ENCODE data around the gene NHEJ1.

The NHEJ1 gene

DNA sequence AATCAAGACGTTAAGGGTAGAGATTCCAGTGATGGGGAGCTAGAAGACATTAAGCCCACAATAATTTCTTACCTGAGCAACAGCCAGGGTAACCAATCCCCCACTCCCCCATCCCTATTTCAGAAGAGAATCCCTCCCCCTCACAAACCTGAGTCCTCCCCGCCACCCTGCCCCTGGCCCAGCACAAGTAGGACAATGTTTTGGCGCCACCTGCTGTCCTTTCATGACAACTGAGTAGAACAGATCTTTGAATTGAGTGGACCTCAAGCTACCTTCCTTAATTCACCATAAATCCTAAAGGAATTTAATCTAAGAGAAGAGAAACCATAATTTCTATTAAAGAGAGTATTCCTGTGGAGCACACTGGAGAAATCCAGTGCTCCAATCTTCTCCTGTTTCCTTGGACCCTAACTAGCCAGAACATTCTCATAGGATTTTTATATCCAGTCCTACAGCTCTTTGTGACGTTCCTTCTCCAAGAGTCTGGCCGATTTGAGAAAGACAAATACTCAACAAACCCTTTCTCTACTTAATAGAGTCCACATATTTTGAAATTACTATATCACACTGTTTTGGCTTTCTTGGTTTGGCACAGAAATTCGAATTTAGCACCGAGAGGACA is 41.1 kb downstream of the NHEJ1 start:
- no peaks in the 10 kb centered on the region for H3K9me3 Mint-ChIP-seq
- peaks cover 9% of the 10 kb centered on the region for H3K36me3 Mint-ChIP-seq (ENCODE audit: insufficient read depth)
- H3K4me3 Mint-ChIP-seq = no peak overlapping the region
- DNase-seq (peak; percentile 38 to 48 (median 48)), ATAC-seq (replicated peaks) (peak; percentile 42)
- H3K27me3 Mint-ChIP-seq = no peaks in the 10 kb centered on the region
- H3K27ac Mint-ChIP-seq = no peak overlapping the region
- H3K4me1 Mint-ChIP-seq (ENCODE audit: low read depth in 2 of 2) = peaks cover 19 to 30% of the 10 kb centered on the region in 2 donors

DNA sequence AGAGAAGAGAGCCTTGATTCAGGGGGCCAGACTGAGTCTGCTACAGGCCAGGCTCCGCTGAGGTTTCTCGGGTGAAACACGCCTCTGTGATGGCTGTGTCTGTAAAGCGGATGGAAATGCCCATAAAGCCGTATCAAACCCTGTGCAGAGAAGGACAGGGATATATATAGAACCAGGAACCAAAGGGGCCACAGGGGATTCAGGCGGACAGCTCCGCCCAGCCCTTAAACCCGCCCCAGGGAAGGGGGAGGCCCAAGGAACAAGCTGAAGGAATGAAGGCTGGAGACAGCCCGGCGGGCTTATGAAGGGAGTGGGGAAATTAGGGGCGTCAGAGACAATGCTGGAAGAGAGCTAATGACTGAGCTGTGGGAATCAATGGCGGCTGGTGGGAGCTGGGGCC is 42.1 kb downstream of the NHEJ1 start:
- Mint-ChIP-seq H3K9me3 (no peaks in the 10 kb centered on the region), H3K36me3 (ENCODE audit: insufficient read depth) (peaks cover 6% of the 10 kb centered on the region), H3K27me3 (no peaks in the 10 kb centered on the region), H3K4me1 (ENCODE audit: low read depth in 2 of 2) (peaks cover 9 to 21% of the 10 kb centered on the region in 2 donors), H3K4me3 (no peak overlapping the region), H3K27ac (no peak overlapping the region)
- no peak for DNase-seq
- ATAC-seq (replicated peaks) = no peak

DNA sequence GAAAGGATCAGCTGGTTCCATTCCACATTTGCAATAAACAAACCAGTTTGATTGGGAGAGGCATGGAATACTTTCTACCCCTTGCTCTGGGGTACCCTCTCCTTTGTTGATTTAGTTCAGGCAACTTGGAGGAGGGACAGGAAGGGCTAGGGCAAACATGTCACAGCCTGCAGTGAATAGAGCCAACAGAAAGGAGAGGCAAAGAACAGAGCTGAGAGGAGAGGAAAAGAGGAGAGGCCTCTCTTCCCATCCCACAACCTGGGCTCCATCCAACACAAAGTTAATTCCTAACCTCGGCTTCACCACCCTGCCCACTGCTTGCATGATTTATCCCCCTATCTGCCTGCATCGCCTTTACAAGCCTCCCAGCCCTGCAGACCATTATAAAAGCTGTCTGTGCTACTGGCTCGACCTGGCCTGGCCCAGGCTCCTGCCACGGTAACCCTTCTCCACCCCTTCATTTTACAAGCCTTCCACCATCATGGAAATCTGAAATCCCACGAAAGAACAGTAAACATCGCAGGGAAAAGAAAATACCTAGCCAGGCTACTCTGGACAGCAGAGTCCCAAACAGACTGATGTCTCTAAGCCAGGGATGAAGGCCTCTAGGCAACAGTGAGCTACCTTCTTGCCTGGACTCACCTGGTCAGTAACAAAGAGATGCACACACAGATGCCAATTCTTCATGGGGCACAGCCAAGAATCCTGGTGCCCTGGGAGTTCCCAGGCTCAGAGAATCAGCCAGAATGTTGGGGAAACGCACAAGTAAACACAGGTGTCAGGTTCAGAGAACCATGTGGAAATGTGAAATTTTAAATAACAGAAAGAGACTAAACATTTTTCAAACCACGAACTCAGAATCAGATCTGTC is 43.6 kb downstream of the NHEJ1 start:
- no peak for DNase-seq
- no peaks in the 10 kb centered on the region for H3K9me3 Mint-ChIP-seq

DNA sequence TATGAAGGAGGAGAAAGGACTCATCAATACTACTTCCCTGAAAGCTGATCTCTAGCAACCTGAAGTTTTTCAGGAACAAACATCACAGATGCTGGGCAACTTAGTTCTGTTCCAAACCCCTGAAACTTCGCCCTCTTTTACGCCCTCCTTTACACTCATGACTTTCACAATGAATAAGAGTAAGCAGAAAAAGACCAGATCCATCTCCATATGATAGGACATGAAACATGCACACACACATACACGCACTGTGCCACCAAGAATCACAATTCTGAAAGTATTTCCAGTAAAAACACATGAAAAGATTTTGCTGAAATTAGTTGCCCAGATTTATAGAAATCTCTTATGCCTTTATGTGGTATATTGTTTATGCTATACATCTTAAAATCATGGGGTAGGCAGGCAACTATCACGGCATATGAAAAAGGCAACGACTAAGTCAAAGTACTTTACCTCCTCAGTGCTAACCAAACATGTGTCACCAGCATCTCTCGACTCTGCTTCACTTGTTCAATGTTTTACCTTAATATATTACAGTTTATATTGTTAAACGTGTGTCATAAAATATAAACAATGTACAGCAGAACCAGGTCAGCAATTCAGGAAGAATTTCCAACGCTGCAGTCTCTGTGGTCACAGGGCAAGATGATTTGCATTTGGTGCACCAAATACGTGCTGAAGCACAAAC is 47.8 kb downstream of the NHEJ1 start:
- H3K27ac Mint-ChIP-seq = no peak overlapping the region
- DNase-seq (no peak), ATAC-seq (replicated peaks) (no peak)
- H3K27me3 Mint-ChIP-seq = no peaks in the 10 kb centered on the region
- no peak overlapping the region for H3K4me3 Mint-ChIP-seq
- H3K4me1 Mint-ChIP-seq (ENCODE audit: low read depth in 2 of 2) = peaks cover 5 to 11% of the 10 kb centered on the region in 2 donors
- H3K9me3 Mint-ChIP-seq = no peaks in the 10 kb centered on the region
- peaks cover 3% of the 10 kb centered on the region for H3K36me3 Mint-ChIP-seq (ENCODE audit: insufficient read depth)

More for the DNA sequence above, 43.6 kb downstream of the NHEJ1 start:
- Mint-ChIP-seq H3K27ac (peak overlapping the region in 1 of 2 donors; percentile 17), H3K27me3 (no peaks in the 10 kb centered on the region), H3K36me3 (ENCODE audit: insufficient read depth) (peaks cover 5% of the 10 kb centered on the region), H3K4me3 (no peak overlapping the region), H3K4me1 (ENCODE audit: low read depth in 2 of 2) (peaks cover 4 to 21% of the 10 kb centered on the region in 2 donors)
- ATAC-seq (replicated peaks) = no peak

DNA sequence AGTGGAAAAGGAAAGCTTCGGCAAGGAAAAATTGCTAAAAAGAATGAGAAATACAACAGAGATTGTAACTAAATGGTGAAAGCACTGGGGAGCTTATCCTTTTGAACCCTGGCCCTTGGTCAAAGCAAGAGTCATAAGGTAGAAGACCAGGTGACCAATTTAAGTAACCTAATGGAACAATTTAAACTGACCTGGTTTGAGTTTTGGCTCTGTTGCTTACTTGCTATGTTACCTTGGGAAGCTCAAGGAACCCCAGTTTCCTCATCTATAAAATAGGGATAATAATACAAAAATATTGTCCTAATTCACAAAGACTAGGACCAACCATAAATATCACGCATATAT is 48.6 kb downstream of the NHEJ1 start:
- DNase-seq = no peak
- Mint-ChIP-seq H3K27ac (no peak overlapping the region), H3K4me1 (ENCODE audit: low read depth in 2 of 2) (peaks cover 5 to 12% of the 10 kb centered on the region in 2 donors), H3K4me3 (no peak overlapping the region), H3K9me3 (no peaks in the 10 kb centered on the region), H3K36me3 (ENCODE audit: insufficient read depth) (peaks cover 3% of the 10 kb centered on the region), H3K27me3 (no peaks in the 10 kb centered on the region)
- ATAC-seq (replicated peaks) = no peak

DNA sequence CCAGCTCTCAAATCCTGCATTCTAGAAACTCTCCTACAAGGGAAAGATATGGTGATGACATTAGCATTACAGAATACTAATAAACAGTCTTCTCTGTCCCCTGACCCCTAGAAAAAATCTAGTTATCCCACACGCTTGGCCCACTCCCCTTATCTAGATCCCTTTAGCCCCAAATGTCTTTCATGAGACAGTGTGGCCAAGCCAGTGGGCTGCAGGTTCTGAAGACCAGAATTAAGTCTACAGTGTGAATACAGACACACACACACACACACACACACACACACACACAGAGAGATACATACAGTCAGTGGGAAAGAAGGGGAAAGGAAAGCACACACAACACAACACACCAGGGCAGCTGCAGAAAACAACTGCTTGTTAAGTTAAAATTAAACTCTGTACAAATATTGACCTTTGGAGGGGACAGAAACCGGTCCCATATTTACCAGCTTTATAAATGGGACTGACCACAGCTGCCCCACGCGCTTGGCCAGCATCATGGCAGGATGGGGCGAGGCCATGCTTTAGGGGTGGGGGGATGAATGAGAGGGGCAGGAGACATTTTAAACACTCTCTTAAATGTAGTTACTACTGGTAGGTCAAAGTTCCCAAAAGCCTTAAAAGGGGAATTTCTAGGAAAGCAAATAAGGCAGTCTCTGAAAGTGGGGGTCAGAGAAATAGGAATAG is 49.1 kb downstream of the NHEJ1 start:
- no peaks in the 10 kb centered on the region for H3K27me3 Mint-ChIP-seq
- H3K4me3 Mint-ChIP-seq = no peak overlapping the region
- H3K36me3 Mint-ChIP-seq (ENCODE audit: insufficient read depth) = peaks cover 3% of the 10 kb centered on the region
- peaks cover 7 to 15% of the 10 kb centered on the region in 2 donors for H3K4me1 Mint-ChIP-seq (ENCODE audit: low read depth in 2 of 2)
- no peak overlapping the region for H3K27ac Mint-ChIP-seq
- no peaks in the 10 kb centered on the region for H3K9me3 Mint-ChIP-seq
- ATAC-seq (replicated peaks) = no peak
- DNase-seq = no peak

DNA sequence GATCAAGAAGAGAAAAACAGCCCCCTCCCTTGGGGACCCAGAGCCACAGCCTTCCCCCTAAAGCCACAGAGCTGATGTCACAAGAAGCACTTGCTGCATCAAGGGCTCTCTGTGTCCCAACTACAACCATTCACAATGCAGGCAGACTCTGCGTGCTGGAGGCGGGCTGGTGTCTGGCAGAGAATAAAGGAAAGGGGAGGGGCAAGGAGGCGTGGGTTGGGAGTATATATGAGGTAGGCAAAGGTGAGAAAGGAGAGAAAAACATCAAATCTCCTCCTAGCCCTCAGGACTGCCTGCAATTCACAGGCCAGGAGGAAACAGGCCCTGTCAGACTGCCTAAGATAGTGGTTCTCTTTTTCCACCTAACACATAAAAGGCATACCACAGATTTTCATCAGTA is 51.1 kb downstream of the NHEJ1 start:
- Mint-ChIP-seq H3K4me3 (no peak overlapping the region), H3K36me3 (ENCODE audit: insufficient read depth) (no peaks in the 10 kb centered on the region), H3K27me3 (no peaks in the 10 kb centered on the region), H3K27ac (peak overlapping the region in 1 of 2 donors; percentile 33), H3K9me3 (no peaks in the 10 kb centered on the region), H3K4me1 (ENCODE audit: low read depth in 2 of 2) (peaks cover 12 to 20% of the 10 kb centered on the region in 2 donors)
- DNase-seq (no peak), ATAC-seq (replicated peaks) (no peak)

DNA sequence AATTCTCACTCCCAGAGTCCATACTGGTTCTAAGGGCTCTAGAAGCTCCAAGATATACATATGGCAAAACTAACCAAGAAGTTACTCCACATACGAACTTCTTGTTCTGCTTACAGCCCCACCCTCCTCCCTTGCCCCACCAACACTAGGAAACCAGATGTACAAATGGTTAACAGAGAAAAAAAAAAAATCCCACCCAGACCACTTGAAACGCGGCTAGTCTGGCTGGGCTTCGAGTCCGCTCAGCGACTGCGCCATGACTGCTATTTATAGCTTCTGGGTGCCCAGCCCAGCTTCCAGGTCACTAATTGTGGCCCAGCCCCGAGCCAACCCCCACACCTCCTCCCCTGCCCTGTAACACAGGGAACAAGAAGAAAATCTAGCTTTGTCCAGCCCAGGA is 52.9 kb downstream of the NHEJ1 start:
- peaks cover 16 to 22% of the 10 kb centered on the region in 2 donors for H3K4me1 Mint-ChIP-seq (ENCODE audit: low read depth in 2 of 2)
- H3K27ac Mint-ChIP-seq = peak overlapping the region in 1 of 2 donors; percentile 39
- no peaks in the 10 kb centered on the region for H3K36me3 Mint-ChIP-seq (ENCODE audit: insufficient read depth)

DNA sequence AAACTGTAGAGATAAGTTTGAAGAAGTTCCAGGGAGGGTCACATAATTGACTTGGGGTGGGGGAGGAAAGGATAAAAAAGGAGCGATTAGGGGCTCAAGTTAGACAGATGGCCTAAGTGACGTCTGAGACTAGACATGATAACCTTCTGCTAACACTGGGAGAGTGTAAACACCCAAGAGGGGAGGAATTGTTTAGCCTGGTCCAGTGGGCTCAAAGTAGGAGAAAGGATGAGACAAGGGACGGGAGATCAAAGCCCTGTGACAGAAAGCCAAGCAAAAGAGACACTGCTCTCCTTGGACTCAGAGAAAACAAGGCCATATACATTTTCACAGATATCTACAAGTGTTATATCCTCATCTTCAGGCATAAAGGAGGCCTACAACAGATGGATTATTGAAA is 54.4 kb downstream of the NHEJ1 start:
- no peak overlapping the region for H3K27ac Mint-ChIP-seq

More for the DNA sequence above, 52.9 kb downstream of the NHEJ1 start:
- no peak for ATAC-seq (replicated peaks)
- H3K9me3 Mint-ChIP-seq = no peaks in the 10 kb centered on the region
- H3K27me3 Mint-ChIP-seq = no peaks in the 10 kb centered on the region
- no peak for DNase-seq
- no peak overlapping the region for H3K4me3 Mint-ChIP-seq

DNA sequence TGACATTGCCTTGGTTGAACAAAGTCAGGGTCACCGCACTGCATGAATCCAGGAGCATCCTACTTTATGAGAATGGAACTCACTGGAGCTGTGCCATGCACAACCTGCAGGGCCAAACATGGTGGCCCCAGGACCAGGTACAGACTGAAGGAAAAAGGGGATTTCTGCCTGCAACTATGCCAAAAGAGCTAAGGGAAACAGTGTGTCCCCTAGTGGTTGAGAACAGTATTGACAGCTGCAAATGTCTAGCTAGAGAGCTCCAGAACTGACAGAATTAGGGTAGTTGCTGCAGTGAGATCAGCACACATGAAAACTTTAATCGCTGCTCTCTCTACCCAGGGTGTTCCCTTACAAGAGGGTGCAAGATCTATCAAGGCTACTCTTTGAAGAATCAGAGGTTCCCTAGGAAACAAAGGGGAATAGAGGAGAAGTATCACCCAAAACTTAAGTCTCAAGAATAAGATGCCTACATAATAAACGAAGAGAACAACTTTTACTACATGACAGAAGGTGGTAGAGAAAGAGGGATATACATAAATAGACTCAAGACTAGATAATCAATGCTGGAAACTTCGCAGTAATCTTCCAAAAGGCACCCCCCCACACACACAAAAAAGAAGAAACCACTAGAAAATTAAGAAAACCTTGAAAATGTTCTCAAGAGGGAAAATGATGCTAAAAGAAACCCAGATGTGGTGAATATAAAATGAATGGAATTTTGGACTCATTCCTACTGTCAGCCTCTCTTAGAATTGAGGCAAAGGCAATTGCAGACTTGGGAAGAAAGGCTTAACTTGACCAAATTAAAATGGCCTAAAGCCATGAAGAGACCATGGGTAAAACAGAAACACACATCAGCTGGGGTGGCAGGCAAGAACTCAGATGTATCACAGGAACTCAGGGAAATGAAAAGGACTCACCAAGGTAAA is 56.2 kb downstream of the NHEJ1 start:
- H3K36me3 Mint-ChIP-seq (ENCODE audit: insufficient read depth) = no peaks in the 10 kb centered on the region
- no peak overlapping the region for H3K27ac Mint-ChIP-seq
- H3K4me3 Mint-ChIP-seq = no peak overlapping the region
- DNase-seq (no peak), ATAC-seq (replicated peaks) (peak; percentile 63)
- H3K4me1 Mint-ChIP-seq (ENCODE audit: low read depth in 2 of 2) = peaks cover 14 to 18% of the 10 kb centered on the region in 2 donors
- no peaks in the 10 kb centered on the region for H3K27me3 Mint-ChIP-seq
- H3K9me3 Mint-ChIP-seq = no peaks in the 10 kb centered on the region

More for the DNA sequence above, 54.4 kb downstream of the NHEJ1 start:
- H3K36me3 Mint-ChIP-seq (ENCODE audit: insufficient read depth) = no peaks in the 10 kb centered on the region
- ATAC-seq (replicated peaks) (no peak), DNase-seq (no peak)
- H3K27me3 Mint-ChIP-seq = no peaks in the 10 kb centered on the region
- no peaks in the 10 kb centered on the region for H3K9me3 Mint-ChIP-seq
- no peak overlapping the region for H3K4me3 Mint-ChIP-seq
- peaks cover 16 to 18% of the 10 kb centered on the region in 2 donors for H3K4me1 Mint-ChIP-seq (ENCODE audit: low read depth in 2 of 2)

DNA sequence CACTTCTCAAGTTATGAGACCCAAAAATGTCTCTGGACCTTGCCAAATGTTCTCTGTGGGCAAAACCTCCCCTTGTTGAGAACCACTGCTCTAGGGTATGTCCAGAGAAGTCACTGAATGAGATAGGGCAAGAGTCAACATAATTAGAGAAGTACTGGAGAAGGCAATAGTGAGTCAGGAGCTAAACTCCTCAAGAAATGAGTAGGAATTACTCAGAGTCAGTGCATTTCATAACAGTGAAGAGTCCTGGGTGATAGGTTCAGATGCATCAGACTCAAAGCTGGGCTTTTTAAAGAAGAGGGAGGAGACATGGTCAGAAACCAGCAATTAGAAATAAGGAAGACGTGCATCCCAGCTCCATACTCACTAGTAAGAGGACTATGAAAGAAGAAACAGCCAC is 61.3 kb downstream of the NHEJ1 start:
- no peak for DNase-seq
- H3K36me3 Mint-ChIP-seq (ENCODE audit: insufficient read depth) = no peaks in the 10 kb centered on the region

DNA sequence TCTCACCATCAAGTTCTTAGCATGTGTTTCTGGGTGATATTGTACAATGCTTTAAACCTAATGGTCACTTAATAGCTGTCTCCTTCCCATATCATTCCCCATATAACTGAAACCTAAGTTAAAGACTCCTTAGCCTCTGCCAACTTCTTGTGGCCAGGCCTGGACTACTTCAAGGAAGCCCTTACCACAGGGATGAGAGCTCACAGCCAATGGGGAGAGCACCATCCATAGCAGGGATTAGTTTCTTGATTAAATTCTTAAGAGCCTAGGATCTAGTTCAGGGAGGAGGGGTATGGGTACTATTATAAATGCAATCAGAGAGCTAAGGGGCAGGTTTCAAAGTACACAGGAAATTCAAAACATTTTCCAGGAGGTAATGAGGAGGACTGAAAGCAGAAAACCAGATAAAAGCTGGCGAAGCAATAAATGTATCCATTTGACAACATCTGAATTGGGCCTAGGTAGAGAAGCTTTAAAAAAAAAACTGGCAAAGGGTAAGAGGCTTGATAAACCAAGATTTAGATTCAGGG is 65.1 kb downstream of the NHEJ1 start:
- H3K4me1 Mint-ChIP-seq (ENCODE audit: low read depth in 2 of 2) = peaks cover 0 to 3% of the 10 kb centered on the region in 2 donors
- ATAC-seq (replicated peaks) (no peak), DNase-seq (no peak)
- H3K27ac Mint-ChIP-seq = no peak overlapping the region
- H3K4me3 Mint-ChIP-seq = no peak overlapping the region
- H3K36me3 Mint-ChIP-seq (ENCODE audit: insufficient read depth) = no peaks in the 10 kb centered on the region
- no peaks in the 10 kb centered on the region for H3K27me3 Mint-ChIP-seq
- no peaks in the 10 kb centered on the region for H3K9me3 Mint-ChIP-seq

More for the DNA sequence above, 61.3 kb downstream of the NHEJ1 start:
- Mint-ChIP-seq H3K27me3 (no peaks in the 10 kb centered on the region), H3K4me1 (ENCODE audit: low read depth in 2 of 2) (peaks cover 3 to 4% of the 10 kb centered on the region in 2 donors), H3K4me3 (no peak overlapping the region), H3K27ac (no peak overlapping the region), H3K9me3 (no peaks in the 10 kb centered on the region)
- no peak for ATAC-seq (replicated peaks)
